Brain microvascular endothelial cell (primary cell): Measurements from ENCODE around the gene IRX2.

Source experiments
- DNase-seq: peaks from one replicate; pipeline ENCODE4 v3.0.0-alpha.2; 2020
- H3K27ac ChIP-seq: fragments of 250-450 bp; sonication (Bioruptor Pico); 2 replicates; pipeline ENCODE4 v1.5.1; 2020; ENCODE audit warnings: mild to moderate bottlenecking, moderate library complexity
- H3K27me3 ChIP-seq: fragments of 250-450 bp; sonication (Bioruptor Pico); replicated peaks from 2 replicates; pipeline ENCODE4 v1.5.1; 2020; ENCODE audit warnings: mild to moderate bottlenecking
- H3K36me3 ChIP-seq: fragments of 250-450 bp; sonication (Bioruptor Pico); replicated peaks from 2 replicates; pipeline ENCODE4 v1.5.1; 2020; ENCODE audit warnings: mild to moderate bottlenecking
- H3K4me3 ChIP-seq: 2 replicates; pipeline ENCODE4 v1.5.1; 2011; ENCODE audit warnings: low read depth, mild to moderate bottlenecking, control low read depth, low read length, moderate library complexity
- in situ Hi-C: cut with HindIII; loops from 2 replicates; pipeline ENCODE4 v1.10.0; 2017; ENCODE audit warnings: low sequenced_read_pairs, low pct_ligation_motif_present
- TF ChIP-seq, protein P1 (sequence below): IDR thresholded peaks from 2 replicates; pipeline ENCODE4 v1.5.1; 2011; ENCODE audit warnings: low read depth, mild to moderate bottlenecking, moderate library complexity, low read length, control low read depth, inconsistent platforms; ENCODE audit errors: missing control alignments

The IRX2 gene

DNA sequence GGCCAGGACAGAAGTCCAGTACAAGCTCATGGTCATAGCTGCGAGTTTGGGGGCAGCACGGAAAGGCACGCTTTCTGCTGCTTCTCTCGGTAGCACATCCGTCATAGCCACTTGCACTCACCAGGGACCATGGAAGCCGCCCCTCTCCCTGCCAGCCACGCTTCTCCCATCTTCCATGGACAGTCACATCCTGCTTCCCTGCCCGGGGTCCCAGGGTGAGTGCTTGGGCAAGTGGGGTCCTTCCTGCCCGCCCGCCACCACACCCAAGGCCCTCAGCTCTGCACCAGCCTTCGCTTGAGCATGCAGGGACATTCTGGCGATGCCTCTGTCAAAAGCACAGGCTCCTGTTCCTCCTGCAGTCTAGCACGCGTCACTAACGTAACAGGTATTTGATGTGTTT is 13.1 kb upstream of the IRX2 start:
- no peaks in the 10 kb centered on the region for H3K27me3 ChIP-seq
- in situ Hi-C loops = no loop called here
- DNase-seq = no peak
- TF ChIP-seq, protein P1, sequence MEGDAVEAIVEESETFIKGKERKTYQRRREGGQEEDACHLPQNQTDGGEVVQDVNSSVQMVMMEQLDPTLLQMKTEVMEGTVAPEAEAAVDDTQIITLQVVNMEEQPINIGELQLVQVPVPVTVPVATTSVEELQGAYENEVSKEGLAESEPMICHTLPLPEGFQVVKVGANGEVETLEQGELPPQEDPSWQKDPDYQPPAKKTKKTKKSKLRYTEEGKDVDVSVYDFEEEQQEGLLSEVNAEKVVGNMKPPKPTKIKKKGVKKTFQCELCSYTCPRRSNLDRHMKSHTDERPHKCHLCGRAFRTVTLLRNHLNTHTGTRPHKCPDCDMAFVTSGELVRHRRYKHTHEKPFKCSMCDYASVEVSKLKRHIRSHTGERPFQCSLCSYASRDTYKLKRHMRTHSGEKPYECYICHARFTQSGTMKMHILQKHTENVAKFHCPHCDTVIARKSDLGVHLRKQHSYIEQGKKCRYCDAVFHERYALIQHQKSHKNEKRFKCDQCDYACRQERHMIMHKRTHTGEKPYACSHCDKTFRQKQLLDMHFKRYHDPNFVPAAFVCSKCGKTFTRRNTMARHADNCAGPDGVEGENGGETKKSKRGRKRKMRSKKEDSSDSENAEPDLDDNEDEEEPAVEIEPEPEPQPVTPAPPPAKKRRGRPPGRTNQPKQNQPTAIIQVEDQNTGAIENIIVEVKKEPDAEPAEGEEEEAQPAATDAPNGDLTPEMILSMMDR = no peak
- no peak overlapping the region for H3K27ac ChIP-seq
- no peak overlapping the region for H3K4me3 ChIP-seq
- H3K36me3 ChIP-seq = no peaks in the 10 kb centered on the region

DNA sequence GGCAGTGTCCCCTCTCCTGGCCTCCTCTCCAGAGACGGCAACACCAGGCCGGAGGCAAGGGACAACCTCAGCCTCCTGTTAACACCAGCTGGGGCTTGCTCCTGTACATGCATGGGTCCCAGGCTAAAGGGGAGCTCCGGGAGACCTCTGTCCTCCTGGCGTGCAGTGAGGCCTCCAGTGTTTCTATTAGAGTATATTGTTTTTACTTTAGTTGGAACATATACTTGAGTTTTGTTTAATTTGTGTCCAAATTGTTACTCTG is 12.0 kb upstream of the IRX2 start:
- no peaks in the 10 kb centered on the region for H3K36me3 ChIP-seq
- no peak overlapping the region for H3K4me3 ChIP-seq
- no peak overlapping the region for H3K27ac ChIP-seq
- in situ Hi-C loops = no loop called here
- TF ChIP-seq, protein P1 = no peak
- H3K27me3 ChIP-seq = no peaks in the 10 kb centered on the region
- no peak for DNase-seq

DNA sequence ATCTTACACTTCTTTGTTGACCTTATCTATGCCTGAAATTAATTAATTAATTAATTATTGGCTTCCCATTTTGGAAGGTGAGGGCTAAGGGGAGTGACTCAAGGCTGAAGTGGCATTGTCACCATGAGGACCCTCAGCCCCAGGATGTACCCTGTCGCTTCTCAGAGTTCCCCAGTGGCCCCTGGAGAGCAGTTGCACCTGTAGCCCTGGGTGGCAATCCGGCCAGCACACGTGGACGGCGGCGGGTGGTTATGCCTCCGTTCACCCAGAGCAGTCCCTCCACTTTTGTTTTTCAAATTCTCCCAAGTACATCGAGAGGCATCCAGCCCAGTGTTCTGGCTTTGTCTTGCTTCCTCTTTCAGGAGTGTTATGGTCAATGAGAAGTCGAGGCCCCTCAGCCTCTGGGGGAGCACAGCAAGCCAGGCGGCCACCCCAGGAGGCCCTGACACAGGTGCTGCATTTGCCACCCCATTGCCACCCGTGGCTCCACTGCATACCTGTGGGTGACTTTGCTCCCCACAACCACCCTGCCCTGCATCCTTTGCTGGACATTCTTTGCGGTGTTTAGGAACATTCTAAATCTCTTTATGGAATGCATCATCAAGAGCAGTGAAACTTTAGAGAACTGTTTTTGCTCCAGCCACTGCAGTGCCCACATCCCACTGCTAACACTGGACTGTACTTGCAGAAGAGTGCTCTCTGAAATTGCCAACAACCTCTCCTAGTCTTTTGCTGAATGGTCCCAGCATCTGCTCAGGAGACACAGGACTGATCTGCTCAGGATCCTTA is 11.5 kb upstream of the IRX2 start:
- H3K36me3 ChIP-seq = no peaks in the 10 kb centered on the region
- TF ChIP-seq, protein P1 = no peak
- in situ Hi-C loops = no loop called here

DNA sequence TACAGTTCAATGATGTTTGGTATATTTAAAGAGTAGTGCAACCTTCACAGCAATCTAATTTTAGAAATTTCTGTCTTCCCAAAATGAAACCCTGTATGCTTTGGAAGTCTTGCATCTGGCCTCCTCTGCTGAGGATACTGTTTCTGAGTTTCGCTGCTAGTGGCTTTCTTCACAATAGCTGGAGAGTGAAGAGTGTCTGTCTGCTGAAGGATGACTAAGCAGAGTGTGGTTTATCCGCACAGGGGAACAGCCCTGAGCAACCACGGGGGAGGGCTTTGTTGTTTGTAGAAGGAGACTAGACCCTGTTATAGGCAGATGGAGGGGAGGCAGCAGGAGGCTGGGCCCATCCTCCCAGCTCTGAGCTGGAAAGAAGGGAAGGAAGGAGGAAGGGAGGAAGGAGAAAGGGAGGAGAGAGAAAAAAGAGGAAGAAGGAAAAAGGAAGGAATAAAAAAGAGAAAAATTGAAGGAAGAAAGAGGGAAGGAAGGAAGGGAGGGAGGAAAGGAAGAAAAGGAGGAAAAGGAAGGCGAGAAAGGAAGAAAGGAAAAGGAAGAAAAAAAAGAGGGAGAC is 10.5 kb upstream of the IRX2 start:
- TF ChIP-seq, protein P1 = no peak
- Histone ChIP-seq H3K27ac (no peak overlapping the region), H3K36me3 (no peaks in the 10 kb centered on the region), H3K4me3 (no peak overlapping the region), H3K27me3 (peaks cover 4% of the 10 kb centered on the region)
- no peak for DNase-seq
- in situ Hi-C loops = no loop called here

More for the DNA sequence above, 11.5 kb upstream of the IRX2 start:
- DNase-seq = no peak
- H3K4me3 ChIP-seq = no peak overlapping the region
- no peaks in the 10 kb centered on the region for H3K27me3 ChIP-seq
- no peak overlapping the region for H3K27ac ChIP-seq

DNA sequence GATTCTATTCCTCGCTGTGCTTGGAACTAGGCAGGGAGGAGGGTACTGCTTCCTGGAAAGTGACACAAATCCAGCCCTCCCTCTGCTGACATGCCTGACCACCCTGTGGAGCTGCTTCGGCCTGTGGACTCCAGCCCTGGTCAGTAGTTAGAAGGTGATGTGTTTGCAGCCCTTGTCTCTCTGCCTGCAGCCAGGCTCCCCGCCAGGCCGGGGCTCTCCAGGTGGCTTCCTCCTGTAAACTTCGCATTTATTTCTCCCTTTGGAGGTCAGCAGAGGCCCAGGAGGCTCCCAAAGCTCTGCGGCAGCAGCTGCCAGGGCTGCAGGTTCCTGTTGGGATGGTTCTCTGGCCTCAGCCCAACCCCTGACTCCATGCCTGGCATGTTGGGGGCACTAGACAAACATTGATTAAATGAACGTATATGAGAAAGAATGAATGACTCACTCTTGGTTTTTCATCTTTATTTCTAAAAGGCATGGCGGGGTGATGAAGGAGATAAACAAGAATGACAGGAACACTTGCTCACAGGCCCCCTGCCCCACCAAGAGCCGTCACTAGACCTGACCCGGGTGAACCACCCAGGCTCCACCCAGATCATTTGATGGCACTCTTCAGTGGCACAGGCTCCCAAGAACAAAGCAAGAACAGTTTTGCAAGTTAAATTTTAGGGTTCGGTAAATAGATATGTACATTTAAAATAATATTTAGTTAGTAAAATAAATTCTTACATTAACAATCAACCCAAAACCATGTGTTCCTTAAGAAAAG is 8.4 kb upstream of the IRX2 start:
- no peak for DNase-seq
- Histone ChIP-seq H3K27me3 (peaks cover 23% of the 10 kb centered on the region), H3K4me3 (no peak overlapping the region), H3K27ac (no peak overlapping the region), H3K36me3 (no peaks in the 10 kb centered on the region)
- in situ Hi-C loops = no loop called here
- TF ChIP-seq, protein P1 = no peak
